DND-41 (cell line): ENCODE results near the gene JMJD1C.

Source experiments
- EZH2 ChIP-seq: IDR thresholded peaks from 3 replicates; pipeline ENCODE4 v1.6.1; 2012; ENCODE audit warnings: borderline replicate concordance, low read depth, mild to moderate bottlenecking, moderate library complexity, low read length, inconsistent platforms; ENCODE audit not compliant: severe bottlenecking
- TF ChIP-seq, protein P1 (sequence below): IDR thresholded peaks from 2 replicates; pipeline ENCODE4 v1.5.1; 2012; ENCODE audit warnings: borderline replicate concordance, low read length, moderate library complexity, mild to moderate bottlenecking; ENCODE audit not compliant: poor library complexity, severe bottlenecking; ENCODE audit errors: extremely low read depth

DNA sequence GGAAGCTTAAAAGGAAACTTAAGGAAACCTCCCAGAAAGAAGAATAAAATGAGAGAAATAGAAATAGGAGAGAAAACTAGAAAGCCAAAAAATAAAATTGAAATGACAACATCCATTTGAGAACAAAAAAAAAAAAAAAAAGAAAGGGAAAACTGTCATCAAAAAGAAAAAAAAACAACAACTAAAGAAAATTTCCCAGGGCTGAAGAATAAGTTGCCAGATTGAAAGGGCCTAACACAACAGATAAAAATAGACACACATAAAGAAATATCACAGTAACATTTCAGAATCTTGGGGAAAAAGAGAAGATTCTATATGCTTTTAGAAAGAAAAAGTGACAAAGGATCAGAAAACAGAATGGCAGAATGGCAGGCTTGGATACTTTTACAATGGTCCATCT is 157.1 kb downstream of the JMJD1C start:
- TF ChIP-seq, protein P1, sequence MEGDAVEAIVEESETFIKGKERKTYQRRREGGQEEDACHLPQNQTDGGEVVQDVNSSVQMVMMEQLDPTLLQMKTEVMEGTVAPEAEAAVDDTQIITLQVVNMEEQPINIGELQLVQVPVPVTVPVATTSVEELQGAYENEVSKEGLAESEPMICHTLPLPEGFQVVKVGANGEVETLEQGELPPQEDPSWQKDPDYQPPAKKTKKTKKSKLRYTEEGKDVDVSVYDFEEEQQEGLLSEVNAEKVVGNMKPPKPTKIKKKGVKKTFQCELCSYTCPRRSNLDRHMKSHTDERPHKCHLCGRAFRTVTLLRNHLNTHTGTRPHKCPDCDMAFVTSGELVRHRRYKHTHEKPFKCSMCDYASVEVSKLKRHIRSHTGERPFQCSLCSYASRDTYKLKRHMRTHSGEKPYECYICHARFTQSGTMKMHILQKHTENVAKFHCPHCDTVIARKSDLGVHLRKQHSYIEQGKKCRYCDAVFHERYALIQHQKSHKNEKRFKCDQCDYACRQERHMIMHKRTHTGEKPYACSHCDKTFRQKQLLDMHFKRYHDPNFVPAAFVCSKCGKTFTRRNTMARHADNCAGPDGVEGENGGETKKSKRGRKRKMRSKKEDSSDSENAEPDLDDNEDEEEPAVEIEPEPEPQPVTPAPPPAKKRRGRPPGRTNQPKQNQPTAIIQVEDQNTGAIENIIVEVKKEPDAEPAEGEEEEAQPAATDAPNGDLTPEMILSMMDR: no peak
- no peak for TF ChIP-seq EZH2
